Mucosa of descending colon (tissue), 3 donors: ENCODE data around the gene GRHPR. TPM values are rescaled to one million over a fixed set of nuclear protein-coding genes. Genes with fewer than 3 reads are reported as not detected.

Source experiments
- ATAC-seq: fragments of 200-7000 bp; cut with Tn5 transposase; one replicate; pipeline ENCODE4 v1.9.1; 2020; ENCODE audit warnings: mild to moderate bottlenecking, moderate library complexity
- DNase-seq, 3 donors: peaks; one replicate each; pipeline ENCODE4 v3.0.0-alpha.2; 2020
- H3K36me3 ChIP-seq: fragments of 200-600 bp; one replicate; pipeline ENCODE4 v1.8.0; 2021; ENCODE audit warnings: low read depth, mild to moderate bottlenecking
- H3K4me1 ChIP-seq: fragments of 200-600 bp; one replicate; pipeline ENCODE4 v1.8.0; 2021; ENCODE audit warnings: low read depth, mild to moderate bottlenecking
- H3K4me3 ChIP-seq: fragments of 200-600 bp; one replicate; pipeline ENCODE4 v1.8.0; 2021; ENCODE audit warnings: mild to moderate bottlenecking
- H3K9me3 ChIP-seq: fragments of 200-600 bp; one replicate; pipeline ENCODE4 v1.8.0; 2021; ENCODE audit warnings: mild to moderate bottlenecking
- intact Hi-C, 2 donors: fragments of 100-400 bp; cut with DNase I in 1 of 2; cut with micrococcal nuclease in 1 of 2; formaldehyde crosslinking; loops; one replicate each; pipeline versions ENCODE4 v1.11.0 to v1.11.1; 2022; cut with DNase I, micrococcal nuclease
- total RNA-seq, 3 donors: library from RNA; stranded (reverse); fragmentation: NEBNext Ultra II Directional in 2 of 3; extraction: Animal tissue kit (Norgen Biotek cat#: 25700) in 2 of 3; gene quantifications; one replicate each; pipeline versions ENCODE4 v1.2.1 to v1.2.4, GENCODE V29; 2021 to 2023
- TF ChIP-seq, protein P1 (sequence below): fragments of 200-600 bp; IDR thresholded peaks from one replicate; pipeline ENCODE4 v1.8.0; 2022; ENCODE audit warnings: antibody characterized with exemption, mild to moderate bottlenecking
- donor health status: DM: no; HTN: no; CAD: no; lungs with moderate emphysema.
- donor health status: DM: no; HTN: no; CAD: no.
- donor health status: DM: no; HTN: yes; CAD: no.

Gene GRHPR
- total RNA-seq, 3 donors from 2014 or later: 63.0 to 81.3 (median 79.5) TPM

GRCh38 chr9:37413311-37413710 is 9.2 kb upstream of the GRHPR start:
- Histone ChIP-seq H3K4me3 (no peak overlapping the region), H3K9me3 (no peaks in the 10 kb centered on the region), H3K36me3 (no peaks in the 10 kb centered on the region), H3K4me1 (peaks cover 3% of the 10 kb centered on the region)
- ATAC-seq: no peak
- intact Hi-C loops: no loop called here
- DNase-seq: no peak
- TF ChIP-seq, protein P1, sequence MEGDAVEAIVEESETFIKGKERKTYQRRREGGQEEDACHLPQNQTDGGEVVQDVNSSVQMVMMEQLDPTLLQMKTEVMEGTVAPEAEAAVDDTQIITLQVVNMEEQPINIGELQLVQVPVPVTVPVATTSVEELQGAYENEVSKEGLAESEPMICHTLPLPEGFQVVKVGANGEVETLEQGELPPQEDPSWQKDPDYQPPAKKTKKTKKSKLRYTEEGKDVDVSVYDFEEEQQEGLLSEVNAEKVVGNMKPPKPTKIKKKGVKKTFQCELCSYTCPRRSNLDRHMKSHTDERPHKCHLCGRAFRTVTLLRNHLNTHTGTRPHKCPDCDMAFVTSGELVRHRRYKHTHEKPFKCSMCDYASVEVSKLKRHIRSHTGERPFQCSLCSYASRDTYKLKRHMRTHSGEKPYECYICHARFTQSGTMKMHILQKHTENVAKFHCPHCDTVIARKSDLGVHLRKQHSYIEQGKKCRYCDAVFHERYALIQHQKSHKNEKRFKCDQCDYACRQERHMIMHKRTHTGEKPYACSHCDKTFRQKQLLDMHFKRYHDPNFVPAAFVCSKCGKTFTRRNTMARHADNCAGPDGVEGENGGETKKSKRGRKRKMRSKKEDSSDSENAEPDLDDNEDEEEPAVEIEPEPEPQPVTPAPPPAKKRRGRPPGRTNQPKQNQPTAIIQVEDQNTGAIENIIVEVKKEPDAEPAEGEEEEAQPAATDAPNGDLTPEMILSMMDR: no peak

- ATAC-seq: no peak
- Histone ChIP-seq H3K4me1 (peaks cover 3% of the 10 kb centered on the region), H3K36me3 (no peaks in the 10 kb centered on the region), H3K4me3 (no peak overlapping the region), H3K9me3 (no peaks in the 10 kb centered on the region)
- intact Hi-C loops: no loop called here
- TF ChIP-seq, protein P1: no peak
- DNase-seq: no peak
These were observed 8.0 kb upstream of the GRHPR start for GRCh38 chr9:37414503-37414943.

DNA sequence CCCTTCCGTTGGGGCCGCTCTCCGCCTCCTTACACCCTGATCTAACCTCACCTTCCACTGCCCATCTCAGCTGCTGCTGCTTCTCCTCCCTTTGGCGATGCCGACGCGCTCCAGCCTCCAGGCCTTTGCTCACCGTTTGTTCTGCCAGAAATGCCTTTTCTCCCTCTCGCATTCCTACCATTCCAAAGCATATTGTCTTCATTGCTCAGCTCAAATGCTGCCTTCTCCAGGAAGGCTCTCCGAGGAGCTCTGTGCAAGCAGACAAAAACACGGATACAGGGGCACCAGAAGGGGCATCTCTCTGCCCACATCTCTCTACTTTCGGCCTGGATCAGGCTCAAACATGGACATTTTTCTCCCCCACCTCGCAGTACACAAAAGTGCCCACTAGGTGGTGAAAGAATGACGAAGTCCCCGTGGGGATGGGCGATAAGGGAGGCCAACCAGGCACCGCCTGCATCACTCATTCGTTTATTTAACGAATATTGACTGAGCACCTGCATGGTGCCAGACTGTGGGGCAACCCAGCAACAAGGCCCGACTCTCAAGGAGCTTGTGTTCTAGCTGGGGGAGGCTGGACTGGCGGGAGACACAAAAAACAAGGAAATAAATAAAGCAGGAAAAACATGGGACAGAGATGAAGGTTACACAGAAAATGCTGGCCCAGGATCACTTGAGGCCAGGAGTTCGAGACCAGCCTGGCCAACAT is 7.3 kb upstream of the GRHPR start:
- TF ChIP-seq, protein P1: peak; percentile 72
- Histone ChIP-seq H3K4me3 (no peak overlapping the region), H3K4me1 (peaks cover 3% of the 10 kb centered on the region), H3K36me3 (no peaks in the 10 kb centered on the region), H3K9me3 (no peaks in the 10 kb centered on the region)
- DNase-seq: peak in 2 of 3 donors; percentile 67 to 81
- peak; percentile 89 for ATAC-seq
- intact Hi-C loops: no loop called here

GRCh38 chr9:37417252-37417803 is 5.2 kb upstream of the GRHPR start:
- Histone ChIP-seq H3K36me3 (no peaks in the 10 kb centered on the region), H3K9me3 (no peaks in the 10 kb centered on the region), H3K4me3 (no peak overlapping the region), H3K4me1 (peaks cover 3% of the 10 kb centered on the region)
- DNase-seq: no peak
- no peak for ATAC-seq
- TF ChIP-seq, protein P1: no peak
- intact Hi-C loops: no loop called here

DNA sequence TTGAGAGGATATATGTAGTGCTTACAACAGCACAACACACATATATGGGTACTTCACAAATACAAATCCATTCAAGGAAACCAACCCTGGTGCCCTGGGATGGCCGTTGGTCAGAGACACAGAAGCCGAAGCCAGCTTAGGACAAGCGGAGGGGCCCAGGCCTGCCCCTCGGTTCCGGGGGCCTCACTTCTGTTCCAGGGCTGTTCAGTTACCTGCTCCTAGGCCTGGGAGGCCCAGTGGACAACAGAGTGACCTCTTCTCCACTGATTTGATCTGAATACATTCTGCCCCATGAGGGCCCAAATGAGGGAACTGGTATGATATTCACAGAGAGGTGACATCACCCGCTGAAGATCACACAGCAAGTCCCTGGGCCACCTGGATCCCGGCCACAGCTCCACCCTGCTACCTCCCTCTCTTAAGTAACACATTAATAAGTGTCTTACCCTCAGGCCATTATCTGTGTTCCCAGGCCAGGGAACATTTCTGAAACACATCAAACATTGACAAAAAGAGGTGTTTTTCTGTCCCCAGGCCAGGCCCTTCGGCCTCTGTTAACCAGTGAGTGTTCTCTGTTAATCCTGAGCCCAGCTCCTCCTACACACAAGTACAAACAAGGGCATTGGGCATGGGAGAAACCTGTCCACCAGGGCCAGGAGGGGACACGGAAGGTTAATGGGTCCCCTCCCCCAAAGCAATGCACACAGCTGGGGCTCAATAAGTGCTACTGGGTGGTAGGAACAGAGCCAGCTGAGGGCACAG is 4.5 kb upstream of the GRHPR start:
- Histone ChIP-seq H3K4me1 (peaks cover 3% of the 10 kb centered on the region), H3K9me3 (no peaks in the 10 kb centered on the region), H3K36me3 (no peaks in the 10 kb centered on the region), H3K4me3 (no peak overlapping the region)
- TF ChIP-seq, protein P1: no peak
- ATAC-seq (no peak), DNase-seq (no peak)
- intact Hi-C loops: no loop called here
